Small intestine (tissue), 7 donors: ENCODE data around the gene SETBP1. TPM values are rescaled to one million over a fixed set of nuclear protein-coding genes. Genes with fewer than 3 reads are reported as not detected.

Experiments
- DNase-seq, 2 donors: peaks; one replicate each; pipeline versions ENCODE4 v3.0.0 to v3.0.0-alpha.2; 2013
- FAIRE-seq: peaks from 2 replicates; lab custom pipeline; 2012; peaks lifted over from hg19 to GRCh38; lab: Jason Lieb, UNC
- H3K27ac ChIP-seq, 3 donors: one replicate each; pipeline ENCODE4 v1.5.1; 2013; ENCODE audit warnings: low read length in 2 of 3, mild to moderate bottlenecking in 2 of 3, control low read depth in 1 of 3, inconsistent platforms in 1 of 3, low read depth in 1 of 3, moderate library complexity in 1 of 3
- H3K27me3 ChIP-seq, 3 donors: one replicate each; pipeline ENCODE4 v1.6.1; 2013; ENCODE audit warnings: low read length in 3 of 3, inconsistent platforms in 1 of 3; ENCODE audit not compliant: control insufficient read depth in 3 of 3, insufficient read depth in 3 of 3
- H3K36me3 ChIP-seq, 3 donors: one replicate each; pipeline ENCODE4 v1.6.1; 2013; ENCODE audit warnings: low read length in 3 of 3, inconsistent platforms in 1 of 3, low read depth in 1 of 3, mild to moderate bottlenecking in 1 of 3, moderate library complexity in 1 of 3; ENCODE audit not compliant: control insufficient read depth in 3 of 3, insufficient read depth in 2 of 3
- H3K4me1 ChIP-seq, 3 donors: one replicate each; pipeline ENCODE4 v1.6.1; 2013; ENCODE audit warnings: low read length in 2 of 3, inconsistent platforms in 1 of 3, low read depth in 1 of 3, mild to moderate bottlenecking in 1 of 3, moderate library complexity in 1 of 3; ENCODE audit not compliant: control insufficient read depth in 3 of 3, insufficient read depth in 2 of 3
- H3K4me3 ChIP-seq, 3 donors: one replicate each; pipeline ENCODE4 v1.5.1; 2013; ENCODE audit warnings: low read length in 3 of 3, control low read depth in 1 of 3, inconsistent platforms in 1 of 3, low read depth in 1 of 3, mild to moderate bottlenecking in 1 of 3, moderate library complexity in 1 of 3
- H3K9me3 ChIP-seq, 2 donors: one replicate each; pipeline ENCODE4 v1.6.1; 2013; ENCODE audit warnings: low read depth in 1 of 2, low read length in 1 of 2; ENCODE audit not compliant: control insufficient read depth in 2 of 2, insufficient read depth in 1 of 2
- WGBS, 3 donors: extraction: QIAGEN DNeasy Blood & Tissue Kit; methylation state at CpG; one replicate each; pipeline ENCODE4 v1.1.7; 2013; 5-methylcytosine and 5-hydroxymethylcytosine counted together
- polyA plus RNA-seq, 4 donors: library from polyadenylated mRNA; stranded (reverse) in 3 of 4; unstranded in 1 of 4; fragments of 200-250 nt in 3 of 4; fragments of 120-200 nt in 1 of 4; gene quantifications; one replicate each; pipeline versions ENCODE4 v1.2.1 to v1.2.3, GENCODE V29; 2013
- donor health status: healthy with polysubstance abuse.
- donor health status: control.
- donor health status: control.
- donor health status: Bipolar disorder and iron deficiency.
- donor health status: healthy.

The SETBP1 gene
- polyA plus RNA-seq, 4 donors, result 0.54 to 5.8 (median 1.8) TPM; not detected in 1

DNA sequence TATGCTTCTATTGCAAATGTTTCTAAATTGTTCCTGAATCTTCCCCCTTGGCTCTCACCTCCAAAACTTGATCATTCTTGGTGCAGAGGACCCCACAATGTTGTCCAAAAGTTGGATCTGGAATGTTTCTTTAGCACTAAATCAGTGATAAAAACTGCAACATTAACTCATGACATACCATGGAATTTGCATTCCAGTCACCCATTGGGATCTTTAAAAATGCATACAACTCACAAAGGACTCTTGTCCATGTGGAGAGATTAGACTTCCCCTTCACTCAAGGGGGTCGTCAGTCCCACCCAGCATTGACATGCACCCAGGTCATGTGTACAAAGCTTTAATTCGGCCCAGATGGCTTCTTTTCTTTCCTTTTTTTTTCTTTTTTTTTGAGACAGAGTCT lies 169.3 kb downstream of the SETBP1 start:
- Histone ChIP-seq H3K36me3 (no peaks in the 10 kb centered on the region), H3K27ac (no peak overlapping the region), H3K4me3 (no peak overlapping the region), H3K9me3 (no peaks in the 10 kb centered on the region), H3K27me3 (no peaks in the 10 kb centered on the region), H3K4me1 (peaks cover 0 to 2% (median 0%) of the 10 kb centered on the region in 3 donors)
- DNase-seq (no peak), FAIRE-seq (no peak)
- WGBS, 3 donors, result 80 to 84% (median 81%) methylated on average over 2 of the region's 2 CpGs

DNA sequence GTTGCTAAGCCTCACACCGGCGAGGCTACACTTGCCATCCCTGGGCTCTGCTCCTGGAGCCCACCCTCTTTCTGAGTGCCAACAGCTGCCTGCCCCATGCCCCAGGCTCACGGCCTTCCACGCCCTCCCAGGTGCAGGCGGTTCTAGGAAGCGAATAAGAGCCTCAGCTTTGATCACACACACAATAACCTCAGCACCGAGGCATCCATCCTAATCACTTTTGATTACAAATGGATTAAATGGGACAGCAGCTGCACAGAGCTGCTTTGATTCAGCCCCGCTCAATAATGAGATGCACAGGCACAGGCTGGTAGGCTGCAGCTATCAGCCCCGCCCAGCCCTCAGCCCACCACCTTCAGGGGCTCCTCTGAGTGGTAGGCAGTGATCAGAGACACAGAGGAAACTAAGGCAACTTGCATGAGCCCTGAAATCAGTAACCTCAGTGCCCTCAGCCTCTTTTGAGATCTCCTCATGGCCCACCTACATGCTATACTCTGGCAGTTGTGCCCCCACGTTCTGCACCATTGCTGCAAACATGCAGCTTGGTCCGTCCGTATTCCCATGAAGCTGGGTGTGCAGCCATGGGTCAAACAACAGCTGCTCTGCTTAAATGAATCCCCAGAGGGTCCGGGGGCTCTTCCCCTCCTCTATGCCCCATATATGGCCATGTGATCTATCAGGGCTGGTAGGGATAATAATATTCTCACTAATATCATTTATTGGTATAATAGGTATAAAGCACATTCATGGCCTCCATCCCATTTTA lies 171.4 kb downstream of the SETBP1 start:
- H3K27ac ChIP-seq, result no peak overlapping the region
- 44 to 75% (median 68%) methylated on average over 13 of the region's 13 CpGs for whole genome bisulfite sequencing, 3 donors

DNA sequence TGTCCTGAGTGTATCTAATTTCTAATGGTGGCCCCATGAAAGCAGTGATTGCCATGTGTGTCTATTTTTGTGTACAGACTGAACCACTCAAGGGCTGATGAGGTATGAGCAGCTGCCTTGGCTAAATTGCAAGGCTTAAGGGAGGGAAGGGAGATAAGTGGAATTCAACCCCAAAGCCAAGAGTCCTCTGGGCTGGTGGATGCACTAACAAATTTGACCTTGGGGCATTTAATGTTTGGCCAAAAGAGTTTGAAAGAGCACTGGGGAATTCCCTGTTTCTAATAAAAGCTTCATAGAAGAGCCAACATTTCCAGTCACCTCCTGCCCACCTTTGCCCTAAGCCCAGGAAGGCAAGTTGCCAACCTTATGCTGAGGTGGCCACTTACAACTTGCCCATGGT lies 172.1 kb downstream of the SETBP1 start:
- Histone ChIP-seq H3K36me3 (no peaks in the 10 kb centered on the region), H3K9me3 (peaks cover 0 to 5% of the 10 kb centered on the region in 2 donors), H3K27ac (no peak overlapping the region), H3K4me3 (no peak overlapping the region), H3K4me1 (peaks cover 0 to 2% (median 0%) of the 10 kb centered on the region in 3 donors), H3K27me3 (no peaks in the 10 kb centered on the region)
- FAIRE-seq, result no peak
- no peak for DNase-seq

More for the DNA sequence above, 171.4 kb downstream of the SETBP1 start:
- Histone ChIP-seq H3K9me3 (peaks cover 0 to 5% of the 10 kb centered on the region in 2 donors), H3K36me3 (no peaks in the 10 kb centered on the region), H3K4me3 (no peak overlapping the region), H3K27me3 (no peaks in the 10 kb centered on the region), H3K4me1 (peaks cover 0 to 2% (median 0%) of the 10 kb centered on the region in 3 donors)
- peak in 1 of 2 donors; percentile 8 for DNase-seq
- FAIRE-seq, result no peak

DNA sequence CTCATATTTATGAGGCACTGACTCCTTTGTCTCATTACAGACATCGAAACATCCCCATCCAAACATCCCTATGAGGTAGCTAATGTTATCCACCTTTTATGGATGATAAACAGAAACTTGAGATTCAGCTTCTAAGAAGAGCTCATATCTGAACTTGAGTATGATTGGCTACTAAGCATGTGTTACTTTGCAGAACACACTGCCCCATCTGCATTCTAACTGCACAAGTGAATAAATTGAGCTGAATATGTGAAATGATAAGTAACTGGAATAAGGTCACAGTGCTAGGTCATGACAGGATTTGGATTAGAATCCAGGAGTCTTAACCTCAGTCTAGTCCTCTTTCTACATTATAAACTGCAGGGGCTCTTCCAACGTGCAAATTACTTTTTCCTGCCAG lies 172.7 kb downstream of the SETBP1 start:
- Histone ChIP-seq H3K4me1 (peaks cover 0 to 2% (median 0%) of the 10 kb centered on the region in 3 donors), H3K27ac (no peak overlapping the region), H3K9me3 (peaks cover 0 to 5% of the 10 kb centered on the region in 2 donors), H3K36me3 (no peaks in the 10 kb centered on the region), H3K4me3 (no peak overlapping the region), H3K27me3 (no peaks in the 10 kb centered on the region)
- FAIRE-seq (no peak), DNase-seq (no peak)
- WGBS, 3 donors, result 76 to 81% (median 77%) methylated on average over 2 of the region's 2 CpGs

DNA sequence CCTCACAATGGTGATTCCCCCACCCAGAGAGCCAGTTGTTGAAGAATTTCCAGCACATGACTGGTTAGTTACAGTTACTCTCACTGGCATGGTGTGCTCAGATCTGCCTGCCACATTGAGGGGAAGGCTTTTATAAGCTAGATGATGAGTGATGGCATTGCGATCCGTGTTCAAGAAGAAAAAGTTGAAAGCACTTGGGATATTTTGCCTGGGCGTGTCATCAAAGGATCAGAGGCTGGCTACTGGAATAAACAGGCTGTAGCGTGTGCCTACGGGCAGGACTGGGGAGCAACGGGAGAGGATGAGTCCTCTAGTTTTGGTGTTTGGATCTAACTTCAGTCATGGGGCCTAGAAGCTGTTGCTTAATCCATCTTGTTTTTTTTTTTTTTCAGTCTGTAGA lies 175.0 kb downstream of the SETBP1 start:
- Histone ChIP-seq H3K27ac (no peak overlapping the region), H3K4me3 (no peak overlapping the region), H3K9me3 (peaks cover 0 to 5% of the 10 kb centered on the region in 2 donors), H3K27me3 (no peaks in the 10 kb centered on the region), H3K4me1 (peaks cover 0 to 2% (median 0%) of the 10 kb centered on the region in 3 donors), H3K36me3 (no peaks in the 10 kb centered on the region)
- DNase-seq (no peak), FAIRE-seq (no peak)
- 91 to 96% (median 96%) methylated on average over 6 of the region's 6 CpGs for WGBS, 3 donors

DNA sequence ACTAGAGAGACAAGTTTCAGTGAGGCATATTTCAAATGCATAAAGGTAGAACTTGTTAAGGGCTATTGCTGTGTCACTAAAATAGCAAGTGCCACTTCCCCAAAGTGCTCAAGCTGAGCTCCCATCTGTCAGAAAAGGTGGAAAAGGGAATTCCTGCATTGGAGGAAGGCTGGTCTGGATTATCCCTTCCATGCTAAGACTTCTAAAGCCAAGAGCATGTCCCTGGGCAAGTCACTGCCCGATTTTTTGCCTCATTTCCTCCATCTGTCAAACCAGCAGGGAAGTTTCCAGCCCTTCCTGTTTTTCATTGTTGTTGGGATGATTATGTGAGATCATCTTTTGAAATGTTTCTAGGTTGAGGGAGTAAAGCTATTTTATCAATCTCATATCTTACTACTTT lies 175.5 kb downstream of the SETBP1 start:
- 48 to 80% (median 67%) methylated on average over 1 of the region's 1 CpG for WGBS, 3 donors
- no peak overlapping the region for H3K4me3 ChIP-seq
- FAIRE-seq, result no peak
- peaks cover 0 to 5% of the 10 kb centered on the region in 2 donors for H3K9me3 ChIP-seq
- H3K27me3 ChIP-seq, result no peaks in the 10 kb centered on the region
- H3K36me3 ChIP-seq, result no peaks in the 10 kb centered on the region
- DNase-seq, result no peak
- peaks cover 0 to 2% (median 0%) of the 10 kb centered on the region in 3 donors for H3K4me1 ChIP-seq
- H3K27ac ChIP-seq, result no peak overlapping the region

DNA sequence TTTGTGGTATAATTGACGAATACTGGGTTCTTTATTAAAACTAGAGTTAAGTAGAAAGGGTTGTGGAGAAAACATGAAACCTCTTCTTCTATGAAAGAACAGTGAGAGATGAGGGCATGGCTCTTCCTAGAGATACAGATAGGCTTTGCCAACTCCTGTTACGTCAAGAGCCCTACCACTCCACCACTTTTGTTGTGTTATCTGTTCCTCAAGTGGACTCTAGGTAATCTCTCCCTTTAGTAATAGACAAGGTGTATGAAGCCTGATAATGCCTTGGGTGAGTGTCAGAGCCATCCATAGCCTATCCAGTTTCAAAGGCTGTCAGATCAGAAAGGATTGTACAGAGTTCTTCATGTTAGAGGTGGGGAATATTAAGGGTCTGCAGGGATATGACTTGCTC lies 176.4 kb downstream of the SETBP1 start:
- H3K4me3 ChIP-seq, result no peak overlapping the region
- no peaks in the 10 kb centered on the region for H3K36me3 ChIP-seq
- peaks cover 0 to 5% of the 10 kb centered on the region in 2 donors for H3K9me3 ChIP-seq
- H3K27me3 ChIP-seq, result no peaks in the 10 kb centered on the region
- H3K4me1 ChIP-seq, result peaks cover 0 to 2% (median 0%) of the 10 kb centered on the region in 3 donors
- H3K27ac ChIP-seq, result no peak overlapping the region
- DNase-seq, result no peak
- no peak for FAIRE-seq
- 90 to 95% (median 92%) methylated on average over 2 of the region's 2 CpGs for WGBS, 3 donors

DNA sequence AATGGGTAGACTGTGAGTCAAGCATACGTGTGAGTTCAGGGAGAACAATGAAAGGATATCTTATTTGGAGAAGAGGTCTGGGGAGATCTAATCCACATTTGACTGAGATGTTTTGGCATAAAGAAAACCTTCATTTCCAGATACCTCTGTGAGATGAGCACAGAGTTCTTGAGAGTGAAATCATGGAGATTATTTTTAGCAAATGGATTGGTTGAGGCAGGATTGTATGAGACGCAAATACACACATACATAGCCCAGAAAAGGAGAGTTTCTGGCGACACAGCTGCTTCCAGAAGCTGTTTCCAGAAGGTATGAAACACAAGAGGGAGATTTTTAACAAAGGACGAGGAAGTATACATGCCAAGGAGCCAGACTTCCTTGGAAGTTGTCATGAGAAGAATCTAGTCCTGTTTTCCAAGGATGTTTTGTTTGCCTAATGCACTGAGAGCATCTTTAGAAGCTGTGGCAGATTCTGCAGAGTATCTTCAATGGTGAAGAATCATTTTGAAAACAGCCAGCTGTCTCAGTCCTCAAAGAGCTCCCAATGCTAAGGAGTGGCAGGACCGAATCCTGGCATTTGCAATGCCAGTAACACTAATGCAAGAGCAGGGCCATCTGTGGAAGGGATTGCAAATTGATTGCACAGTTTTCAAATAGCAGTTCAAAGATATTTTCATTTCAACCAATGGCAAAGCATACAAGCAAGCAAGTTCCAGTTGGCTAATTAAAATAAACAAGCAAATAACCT lies 177.2 kb downstream of the SETBP1 start:
- Histone ChIP-seq H3K4me1 (no peaks in the 10 kb centered on the region), H3K4me3 (no peak overlapping the region), H3K27me3 (no peaks in the 10 kb centered on the region), H3K9me3 (peaks cover 0 to 5% of the 10 kb centered on the region in 2 donors), H3K27ac (no peak overlapping the region), H3K36me3 (no peaks in the 10 kb centered on the region)
- DNase-seq, result no peak
- 79 to 93% (median 92%) methylated on average over 5 of the region's 5 CpGs for WGBS, 3 donors
- FAIRE-seq, result no peak
